Measurements from ENCODE around the gene GPHN.

- TF ChIP-seq EP300 (IDR thresholded peaks at IDR 0.05; ENCODE audit: borderline replicate concordance in 1 of 2, low read depth in 2 of 2, low read length in 2 of 2) (no peak), HDAC2 (IDR thresholded peaks at IDR 0.05; ENCODE audit: borderline replicate concordance in 1 of 2, low read depth in 2 of 2, low read length in 2 of 2) (no peak), CTCF (IDR thresholded peaks at IDR 0.05; ENCODE audit: control extremely low read depth in 1 of 3, insufficient read depth in 1 of 3, low read depth in 1 of 3, low read length in 3 of 3) (no peak), RBBP5 (IDR thresholded peaks at IDR 0.05; ENCODE audit: borderline replicate concordance, low read depth, low read length) (no peak), TAF1 (IDR thresholded peaks at IDR 0.05; ENCODE audit: low read depth, low read length) (no peak), MAX (IDR thresholded peaks at IDR 0.05) (no peak), EZH2 (IDR thresholded peaks at IDR 0.05; ENCODE audit: low read depth, low read length, severe bottlenecking) (no peak), POLR2A (IDR thresholded peaks at IDR 0.05; ENCODE audit: control extremely low read depth in 1 of 2, low read depth in 2 of 2, low read length in 2 of 2) (no peak), CHD7 (IDR thresholded peaks at IDR 0.05; ENCODE audit: insufficient replicate concordance, low read length) (no peak), ZNF274 (IDR thresholded peaks at IDR 0.05; ENCODE audit: borderline replicate concordance, extremely low read depth, low read length) (no peak), SIN3A (conservative IDR thresholded peaks at IDR 0.05 in 1 of 2, IDR thresholded peaks at IDR 0.05 in 1 of 2; ENCODE audit: low read depth in 1 of 2, low read length in 2 of 2) (no peak), CEBPB (IDR thresholded peaks at IDR 0.05; ENCODE audit: low read depth, low read length) (no peak), ATF2 (IDR thresholded peaks at IDR 0.05; ENCODE audit: low read length) (no peak)
Measured at GRCh38 chr14:66543996-66544395, 36.0 kb downstream of the GPHN start.

All from H1 (cell line).